Measurements from ENCODE around the gene FAM83C.

DNA sequence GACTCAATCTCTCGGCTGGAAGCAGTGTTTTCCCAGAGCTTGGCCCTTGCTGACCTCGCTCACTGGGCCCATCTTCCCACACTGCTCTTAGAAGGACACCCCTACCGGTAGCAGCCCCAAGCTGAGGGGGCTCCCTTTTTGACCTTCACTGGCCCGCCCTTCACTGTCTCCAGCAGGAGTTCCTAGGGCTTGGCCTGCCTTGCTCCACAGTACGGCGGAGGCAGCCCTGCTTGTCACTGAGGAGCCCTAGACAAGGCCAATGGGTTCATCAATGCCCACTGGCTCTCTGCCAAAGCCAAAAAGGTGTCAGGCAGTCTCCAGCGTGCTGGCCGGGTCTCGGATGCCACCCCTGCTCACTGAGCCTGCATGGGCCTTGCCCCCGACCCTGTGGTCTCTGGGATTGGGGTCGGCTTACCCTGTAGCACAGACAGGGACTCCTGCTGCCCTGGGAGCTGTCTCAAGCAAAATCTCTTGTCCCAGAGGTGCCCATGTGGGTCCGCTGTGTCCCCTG, 16.4 kb downstream of the FAM83C start:
- TF ChIP-seq POLR2A (IDR thresholded peaks at IDR 0.05; ENCODE audit: low read length) (no peak; the same call in 1 of the 2 replicates), CBX8 (IDR thresholded peaks at IDR 0.05) (no peak)

All from A549 (cell line).